GM18502 (cell line): ENCODE measurements around the gene PPTC7.
"Not testable (repeated sequence)": the region's sequence is repeated elsewhere in the genome, so short reads cannot be mapped to it uniquely, and the experiment has no call there.

Experiments used
- ATAC-seq: cut with Tn5 transposase; IDR thresholded peaks from one replicate; pipeline ENCODE4 v1.9.1; 2021; ENCODE audit warnings: mild to moderate bottlenecking; ENCODE audit not compliant: unreplicated experiment, poor library complexity

PPTC7 gene

DNA sequence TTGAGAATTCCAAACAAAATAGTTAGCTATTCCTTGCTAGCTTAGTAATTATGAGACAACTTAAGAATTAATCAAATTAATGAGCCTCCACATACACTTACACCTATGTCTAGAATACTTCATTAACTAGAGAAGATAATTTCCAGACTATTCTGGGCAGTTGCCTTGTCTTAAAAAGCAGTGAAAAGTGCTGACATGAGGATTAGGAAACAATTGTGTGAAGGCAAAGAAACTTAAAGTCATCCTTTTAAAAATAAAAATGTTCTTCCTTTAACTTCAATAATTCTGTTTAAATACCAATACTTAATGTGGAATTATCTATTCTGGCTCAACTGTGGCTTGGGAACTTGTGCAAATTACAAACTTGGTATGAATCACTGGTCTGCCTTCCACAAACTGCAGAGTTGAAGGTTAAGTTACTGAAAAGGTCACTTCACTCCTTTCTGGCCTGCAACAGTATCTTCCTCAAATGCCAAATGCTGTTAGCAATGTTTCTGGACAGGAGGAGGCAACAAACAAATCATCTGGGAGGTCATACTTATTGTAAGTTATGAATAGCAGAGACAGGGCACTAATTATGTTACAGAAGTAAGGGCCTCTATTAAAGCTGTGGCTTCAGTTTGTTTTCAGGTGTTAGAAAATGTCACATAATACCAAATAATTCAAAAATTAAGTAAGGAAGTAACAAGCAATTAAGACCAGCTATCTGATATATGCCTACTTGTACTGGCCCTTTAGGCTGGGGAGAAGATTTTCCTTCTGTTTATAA, 19.2 kb downstream of the PPTC7 start:
- ATAC-seq = no peak

DNA sequence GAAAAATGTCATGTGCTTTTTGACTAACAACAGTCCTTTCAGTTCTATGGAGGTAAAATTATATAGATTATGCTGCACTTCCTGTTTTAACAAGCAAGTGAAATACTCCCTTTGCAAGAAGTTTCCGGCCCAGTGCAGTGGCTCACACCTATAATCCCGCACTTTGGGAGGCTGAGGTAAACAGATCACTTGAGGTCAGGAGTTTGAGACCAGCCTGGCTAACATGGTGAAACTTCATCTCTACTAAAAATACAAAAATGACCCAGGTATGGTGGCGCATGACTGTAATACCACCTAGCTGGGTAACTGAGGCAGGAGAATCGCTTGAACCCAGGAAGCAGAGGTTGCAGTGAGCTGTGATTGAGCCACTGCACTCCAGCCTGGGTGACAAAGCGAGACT, 20.7 kb downstream of the PPTC7 start:
- not testable (repeated sequence) for ATAC-seq

DNA sequence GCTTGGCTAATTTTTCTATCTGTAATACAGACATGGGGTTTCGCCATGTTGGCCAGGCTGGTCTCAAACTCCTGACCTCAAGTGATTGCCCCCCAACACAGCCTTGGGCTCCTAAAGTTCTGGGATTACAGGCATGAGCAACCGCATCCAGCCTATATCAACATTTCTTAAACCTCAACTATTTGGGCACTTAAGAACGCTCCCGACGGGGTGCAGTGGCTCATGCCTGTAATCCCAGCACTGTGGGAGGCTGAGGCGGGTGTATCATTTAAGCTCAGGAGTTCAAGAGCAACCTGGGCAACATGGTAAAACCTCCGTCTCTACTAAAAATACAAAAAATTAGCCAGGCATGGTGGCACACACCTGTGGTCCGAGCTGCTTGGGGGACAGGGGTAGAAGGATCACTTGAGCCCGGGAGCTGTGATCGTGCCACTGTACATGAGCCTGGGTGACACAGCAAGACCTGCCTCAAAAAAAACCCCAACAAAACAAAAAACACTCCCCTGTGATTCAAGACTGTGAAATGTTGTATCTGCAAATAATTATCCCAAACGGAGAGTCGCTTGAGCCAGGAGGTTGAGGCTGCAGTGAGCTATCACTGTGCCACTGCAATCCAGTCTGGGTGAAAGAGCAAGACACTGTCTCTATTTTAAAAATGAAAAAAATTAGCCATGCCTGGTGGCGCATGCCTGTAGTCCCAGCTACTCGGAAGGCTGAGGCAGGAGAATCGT, 21.5 kb downstream of the PPTC7 start:
- no peak for ATAC-seq

DNA sequence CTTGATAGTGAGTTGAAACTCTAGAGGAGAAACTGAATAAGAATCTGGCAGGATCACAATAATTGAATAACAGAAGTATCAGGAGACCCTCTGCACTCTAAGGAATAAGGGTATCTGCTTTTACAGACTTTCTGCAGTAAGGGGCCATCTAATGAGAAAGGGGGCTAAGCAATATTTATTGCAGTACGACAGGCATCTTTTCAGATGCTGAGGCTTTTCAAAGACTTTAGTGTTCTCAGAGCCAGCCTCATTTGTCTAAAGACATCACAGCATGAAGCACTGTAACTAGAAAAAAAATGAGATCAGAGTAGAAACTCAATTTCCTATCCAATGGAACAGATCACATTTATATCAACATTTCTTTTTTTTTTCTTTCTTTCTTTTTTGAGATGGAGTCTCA, 22.2 kb downstream of the PPTC7 start:
- no peak for ATAC-seq

DNA sequence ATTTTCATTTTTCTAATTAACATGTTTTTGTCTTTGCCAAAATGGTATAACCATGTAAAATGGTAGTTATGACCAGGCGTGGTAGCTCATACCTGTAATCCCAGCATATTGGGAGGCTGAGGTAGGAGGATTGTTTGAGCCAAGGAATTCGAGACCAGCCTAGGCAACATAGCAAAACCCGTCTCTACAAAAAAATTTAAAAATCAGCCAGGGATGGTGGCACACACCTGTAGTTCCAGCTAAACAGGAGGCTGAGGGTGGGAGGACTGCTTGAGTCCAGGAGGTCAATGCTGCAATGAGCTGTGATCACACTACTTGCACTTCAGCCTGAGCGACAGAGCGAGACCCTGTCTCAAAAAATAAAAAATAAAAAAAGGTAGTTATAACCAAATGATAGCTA, 23.1 kb downstream of the PPTC7 start:
- no peak for ATAC-seq

DNA sequence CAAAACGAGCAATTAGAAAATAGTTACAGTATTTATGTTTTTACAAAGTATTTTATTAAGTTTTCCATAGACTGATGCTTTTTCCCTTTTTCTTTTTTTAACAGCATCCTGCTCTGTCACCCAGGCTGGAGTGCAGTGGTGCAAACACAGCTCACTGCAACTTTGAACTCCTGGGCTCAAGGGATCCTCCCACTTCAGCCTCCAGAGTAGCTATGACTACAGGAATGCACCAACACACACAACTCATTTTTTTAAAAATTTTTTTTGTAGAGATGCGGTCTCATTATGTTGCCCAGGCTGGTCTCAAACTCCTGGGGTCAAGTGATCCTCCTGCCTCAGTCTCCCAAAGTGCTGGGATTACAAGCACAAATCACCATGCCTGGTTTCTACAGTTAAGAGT, 24.2 kb downstream of the PPTC7 start:
- not testable (repeated sequence) for ATAC-seq

DNA sequence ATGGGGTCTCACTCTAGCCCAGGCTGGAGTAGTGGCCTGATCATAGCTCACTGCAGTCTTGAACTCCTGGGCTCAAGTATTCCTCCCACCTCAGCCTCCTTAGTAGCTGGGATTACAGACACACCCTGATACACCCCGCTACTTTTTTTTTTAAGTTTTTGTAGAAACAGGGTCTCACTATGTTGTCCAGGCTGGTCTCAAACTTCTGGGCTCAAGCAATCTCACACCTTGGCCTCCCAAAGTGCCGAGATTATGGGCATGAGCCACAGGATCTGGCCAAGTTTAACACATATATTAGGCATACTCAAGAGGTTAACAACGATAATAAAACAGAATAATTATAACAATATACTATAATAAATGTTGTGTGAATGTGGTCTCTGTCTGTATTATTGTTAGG, 25.8 kb downstream of the PPTC7 start:
- no peak for ATAC-seq

DNA sequence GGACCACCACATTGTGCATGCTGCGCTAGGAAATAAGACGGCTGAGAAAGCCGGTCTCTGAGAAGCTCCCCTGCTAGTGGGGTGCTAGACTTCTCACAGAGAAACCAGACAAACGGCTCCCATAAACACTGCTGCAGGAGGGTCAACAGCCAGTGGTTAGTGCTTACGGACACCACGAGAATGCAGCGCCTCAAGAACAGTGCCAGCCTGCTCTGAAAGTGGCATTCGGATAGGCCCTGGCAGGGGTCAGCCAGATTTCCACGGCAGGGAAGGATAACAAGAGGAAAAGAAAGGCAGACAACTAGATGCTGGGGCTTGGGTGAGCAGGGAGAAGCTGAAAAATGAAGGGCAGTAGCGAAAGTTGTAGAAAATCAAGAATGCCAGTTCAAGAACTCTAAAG, 26.4 kb downstream of the PPTC7 start:
- no peak for ATAC-seq

DNA sequence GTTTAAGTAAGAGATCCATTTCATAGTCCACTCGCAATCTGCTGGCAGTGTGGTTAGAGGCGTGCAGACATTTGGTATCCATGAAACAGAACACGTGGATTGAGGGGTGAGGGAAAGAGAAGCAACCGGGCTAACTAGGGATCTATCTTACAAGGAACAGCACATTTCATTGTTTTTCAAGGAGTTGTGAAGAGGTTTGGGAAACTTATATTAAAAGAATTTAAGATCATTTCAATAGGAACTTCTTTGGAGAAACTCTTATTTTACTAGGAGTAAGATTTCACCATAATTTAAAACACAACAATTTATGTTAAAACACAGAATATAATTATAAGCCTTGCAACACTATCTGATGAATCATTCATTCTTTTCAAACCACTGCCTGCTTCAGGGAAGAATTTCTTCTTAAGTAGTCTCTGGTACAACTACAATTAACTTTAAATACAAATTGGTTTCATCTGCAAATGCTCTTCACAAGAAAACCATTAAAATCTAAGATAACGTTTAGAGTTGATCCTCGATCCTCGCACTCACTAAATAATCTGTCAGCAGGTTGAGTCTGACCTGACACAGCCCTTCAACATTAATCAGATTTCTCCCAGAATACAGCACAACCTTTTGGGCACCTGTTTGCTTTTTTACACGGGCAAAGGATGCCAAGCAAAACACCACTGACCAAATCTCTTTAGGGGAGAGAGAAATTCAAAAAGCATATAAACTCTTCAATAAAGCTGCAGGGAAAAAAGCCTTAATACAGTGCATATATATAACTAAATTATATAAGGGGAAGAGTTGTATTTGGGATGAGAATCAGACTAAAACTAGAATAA, 27.3 kb downstream of the PPTC7 start:
- no peak for ATAC-seq

DNA sequence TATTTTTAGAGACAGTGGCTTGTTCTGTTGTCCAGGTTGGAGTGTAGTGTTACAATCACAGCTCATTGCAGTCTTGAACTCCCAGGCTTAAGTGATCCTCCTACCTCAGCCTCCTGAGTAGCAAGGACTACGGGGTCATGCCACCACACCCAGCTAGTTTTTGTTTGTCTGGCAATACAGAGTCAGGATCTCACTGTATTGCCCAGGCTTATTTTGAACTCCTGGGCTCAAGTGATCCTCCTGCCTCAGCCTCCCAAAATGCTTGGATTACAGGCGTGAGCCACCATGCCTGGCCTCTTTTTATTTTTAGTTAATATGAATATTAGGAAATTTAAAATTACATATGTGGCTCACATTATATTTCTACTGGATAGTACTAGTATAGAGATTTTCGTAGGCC, 28.9 kb downstream of the PPTC7 start:
- no peak for ATAC-seq

DNA sequence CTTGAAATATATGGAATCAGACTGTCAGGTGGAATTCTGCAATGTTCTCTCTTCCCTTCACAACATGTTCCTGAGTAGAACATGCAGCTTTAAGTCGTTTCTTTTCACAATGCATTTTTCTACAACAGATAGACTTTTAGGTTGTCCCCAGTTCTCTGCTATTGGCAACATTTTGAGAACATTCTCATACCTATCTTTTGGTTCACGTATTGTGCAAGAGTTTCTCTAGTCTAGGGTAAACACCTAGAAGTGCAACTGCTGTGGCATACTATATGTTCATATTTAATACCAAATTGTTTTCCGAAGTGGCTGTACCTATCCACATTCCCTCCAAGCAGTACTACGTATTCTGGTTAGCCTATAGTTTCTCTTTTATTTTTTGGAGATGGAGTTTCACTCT, 32.1 kb downstream of the PPTC7 start:
- no peak for ATAC-seq

DNA sequence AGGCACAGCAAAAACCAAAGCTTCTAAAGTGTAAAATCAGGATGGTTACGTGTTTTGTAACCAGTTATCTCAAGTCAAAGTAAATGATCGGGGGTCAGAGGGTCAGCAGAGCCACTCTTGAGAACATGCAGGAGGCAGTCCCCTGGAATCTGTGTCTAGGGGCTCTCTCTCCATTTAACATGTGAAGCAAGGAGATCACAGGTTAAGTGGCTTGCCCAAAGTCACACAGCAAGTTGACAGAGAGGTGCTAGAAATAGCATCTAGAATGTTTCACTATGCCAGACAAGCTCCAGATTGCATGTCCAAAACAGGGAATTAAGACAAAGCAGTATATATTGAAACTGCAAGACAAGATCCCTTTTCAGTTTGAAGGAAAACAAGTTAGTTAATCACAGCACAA, 33.4 kb downstream of the PPTC7 start:
- no peak for ATAC-seq

DNA sequence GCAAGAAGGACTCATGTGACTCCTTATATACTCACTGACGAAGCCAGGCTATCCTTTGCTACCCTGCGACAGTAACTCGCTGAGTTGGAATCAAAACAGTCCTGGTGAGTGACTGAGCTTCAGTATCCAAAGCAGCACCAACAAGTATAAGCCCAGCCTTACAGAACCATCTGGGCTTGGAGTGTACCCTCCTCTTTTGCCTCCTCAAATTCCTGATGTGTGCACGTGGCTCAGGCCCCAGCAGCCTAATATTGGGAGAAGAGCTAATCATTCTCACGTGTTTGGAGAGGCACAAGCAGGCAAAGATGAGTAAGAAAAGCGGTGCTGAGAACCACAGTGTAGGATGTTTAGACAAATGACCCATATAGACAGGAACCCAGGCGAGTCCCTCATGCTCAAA, 34.4 kb downstream of the PPTC7 start:
- ATAC-seq = no peak

DNA sequence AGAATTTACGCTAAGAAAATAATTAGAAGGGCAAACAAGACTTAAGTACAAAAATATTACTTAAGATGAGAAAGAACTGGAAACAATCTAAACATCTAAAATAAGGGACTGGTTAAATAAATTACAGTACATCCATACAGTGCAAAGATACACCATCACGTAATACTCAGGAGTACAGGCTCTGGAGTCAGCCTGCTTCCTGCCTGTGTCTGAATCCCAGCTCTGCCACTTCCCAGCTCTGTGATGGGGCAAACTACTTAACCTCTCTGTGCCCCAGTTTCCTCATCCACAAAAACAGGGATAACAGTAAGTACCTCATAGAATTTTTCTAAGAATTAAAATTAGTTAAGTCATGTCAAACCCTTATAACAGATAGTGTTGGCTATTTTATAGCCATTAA, 36.0 kb downstream of the PPTC7 start:
- no peak for ATAC-seq

DNA sequence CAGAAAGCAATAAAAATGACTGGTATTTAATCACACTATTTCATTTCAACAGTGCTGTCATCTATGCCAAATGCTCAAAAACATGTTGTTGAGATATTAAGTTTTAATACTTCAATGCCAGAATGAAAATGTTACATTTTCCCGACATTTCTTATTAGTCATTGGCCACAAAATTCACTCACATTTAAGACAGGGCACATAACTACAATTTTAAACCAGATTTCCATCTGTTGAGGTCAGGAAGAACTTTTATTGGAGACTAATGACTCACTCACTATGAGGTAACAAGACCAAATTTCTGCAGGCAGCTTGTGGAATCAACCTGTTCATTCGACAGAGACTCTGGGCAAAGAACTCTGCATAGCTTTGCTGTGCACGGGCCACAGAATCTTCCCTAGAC, 36.8 kb downstream of the PPTC7 start:
- ATAC-seq = no peak

DNA sequence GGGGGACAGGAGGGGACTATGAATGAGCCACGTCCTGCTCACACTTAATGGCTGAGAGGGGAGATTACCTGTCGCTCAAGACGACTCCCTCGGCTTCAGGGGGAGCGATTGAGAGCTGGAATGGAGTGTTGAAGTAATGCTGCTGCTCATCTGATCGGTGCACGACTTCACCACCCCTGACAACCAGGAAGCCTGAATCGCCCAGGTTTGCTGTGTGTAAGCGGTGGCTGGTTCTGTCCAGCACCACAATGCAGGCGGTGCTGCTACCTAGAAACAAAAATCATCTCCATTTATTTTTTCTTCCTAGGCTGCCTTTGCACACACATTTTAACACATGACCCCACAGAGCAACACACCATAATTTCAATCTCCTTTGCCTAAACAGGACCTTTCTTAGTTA, 37.3 kb downstream of the PPTC7 start:
- no peak for ATAC-seq

DNA sequence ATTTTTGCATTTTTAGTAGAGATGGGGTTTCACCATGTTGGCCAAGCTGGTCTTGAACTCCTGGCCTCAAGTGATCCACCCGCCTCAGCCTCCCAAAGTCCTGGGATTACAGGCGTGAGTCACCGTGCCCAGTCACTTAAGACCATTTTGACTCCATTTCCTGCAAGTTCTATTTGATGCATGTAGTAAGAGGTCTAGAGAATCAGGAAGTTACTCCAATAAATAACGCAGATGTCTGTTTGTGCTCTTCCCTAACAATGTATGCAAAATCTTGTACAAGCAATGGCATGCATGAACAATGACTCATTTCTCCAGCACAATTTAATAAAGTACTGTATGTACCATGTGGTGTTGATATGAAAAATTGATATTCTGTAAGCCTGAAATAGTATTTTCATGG, 37.9 kb downstream of the PPTC7 start:
- not testable (repeated sequence) for ATAC-seq

DNA sequence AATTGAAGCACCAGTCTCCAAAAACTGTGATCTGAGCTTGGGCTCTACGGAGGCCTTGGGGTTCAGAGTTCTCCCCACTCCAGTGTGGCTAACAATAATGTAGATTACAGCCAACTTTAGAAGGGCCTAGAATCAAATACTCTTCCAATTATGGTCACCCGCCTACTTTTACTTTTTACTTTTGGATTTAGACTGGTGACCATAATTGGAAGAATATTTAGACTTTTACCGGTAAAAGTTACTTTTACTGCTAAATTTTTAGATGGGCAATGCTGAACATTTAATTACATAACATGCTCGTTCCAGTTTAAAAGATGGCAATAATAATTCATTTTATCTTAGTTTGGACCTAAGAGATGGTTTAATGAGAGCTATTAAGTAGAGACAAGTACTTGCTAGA, 39.2 kb downstream of the PPTC7 start:
- ATAC-seq = no peak

DNA sequence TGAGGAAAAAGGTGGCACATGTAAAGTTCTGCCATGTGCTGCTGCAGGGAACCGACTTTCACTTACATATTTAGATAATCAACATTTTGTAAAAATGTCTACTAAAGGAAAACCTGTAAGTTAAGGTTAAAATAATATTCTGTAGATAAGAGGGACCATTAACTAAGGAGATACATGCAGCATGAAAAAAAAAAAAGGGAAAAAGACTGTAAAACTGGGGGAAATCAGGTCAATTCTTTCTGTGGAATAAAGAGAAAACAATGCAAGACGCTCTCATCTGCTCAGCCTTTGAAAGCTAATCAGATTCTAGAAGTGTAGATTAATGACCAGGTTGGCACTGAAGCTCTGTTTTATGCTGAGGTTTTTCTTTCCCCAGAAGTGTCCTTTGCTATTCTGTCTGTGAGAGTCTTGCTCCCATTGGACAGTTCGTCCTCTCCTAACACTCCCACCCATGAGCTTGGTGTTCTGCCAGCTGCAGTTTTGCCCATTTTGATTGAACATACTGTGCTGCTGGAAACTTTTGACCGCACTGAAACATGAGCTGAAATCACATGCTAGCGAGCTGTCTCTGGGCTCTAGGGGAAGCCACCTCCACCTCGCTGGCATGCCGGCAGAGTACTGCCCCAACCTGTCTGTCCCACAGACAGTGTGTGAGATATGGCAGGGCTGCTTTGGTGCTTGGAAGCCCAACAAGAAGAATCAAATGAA, 39.7 kb downstream of the PPTC7 start:
- ATAC-seq = no peak

DNA sequence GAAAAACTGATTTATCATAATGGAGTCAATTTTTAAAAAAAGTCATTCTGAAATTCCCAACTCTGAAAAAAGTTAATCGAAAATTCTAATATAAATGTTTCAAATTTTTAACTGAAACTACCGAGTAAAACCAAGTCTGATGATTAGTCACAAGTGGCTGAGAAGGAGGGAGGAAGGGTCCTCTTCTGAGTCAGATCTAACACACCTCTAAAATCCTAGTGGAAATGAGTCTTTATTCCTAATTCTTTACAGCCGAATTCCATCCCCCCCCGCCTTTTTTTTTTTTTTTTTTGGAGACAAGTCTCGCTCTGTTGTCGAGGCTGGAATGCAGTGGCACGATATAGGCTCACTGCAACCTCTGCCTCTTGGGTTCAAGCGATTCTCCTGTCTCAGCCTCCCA, 43.1 kb downstream of the PPTC7 start:
- ATAC-seq = no peak
